IPS-NIHi11 (cell line): Measurements from ENCODE around the gene ADAMTS18.

ENCODE experiments used
- DNase-seq: peaks from one replicate; pipeline ENCODE4 v3.0.0; 2012; ENCODE audit warnings: mixed read lengths, low spot score

The ADAMTS18 gene

GRCh38 chr16:77393955-77394354 lies 40.9 kb downstream of the ADAMTS18 start:
- no peak for DNase-seq

- DNase-seq: peak; percentile 38
Observed at GRCh38 chr16:77387815-77388209, 47.0 kb downstream of the ADAMTS18 start.

GRCh38 chr16:77386831-77387814 lies 47.7 kb downstream of the ADAMTS18 start:
- no peak for DNase-seq

- DNase-seq: no peak
Observed at GRCh38 chr16:77385481-77385880, 49.4 kb downstream of the ADAMTS18 start.

- no peak for DNase-seq
Observed at GRCh38 chr16:77383606-77384187, 51.1 kb downstream of the ADAMTS18 start.

- DNase-seq: peak; percentile 34
Observed at GRCh38 chr16:77376358-77376757, 58.5 kb downstream of the ADAMTS18 start.

GRCh38 chr16:77375396-77375795 lies 59.4 kb downstream of the ADAMTS18 start:
- no peak for DNase-seq

GRCh38 chr16:77374384-77374783 lies 60.5 kb downstream of the ADAMTS18 start:
- DNase-seq: peak; percentile 46

- DNase-seq: no peak
Observed at GRCh38 chr16:77373726-77374125, 61.1 kb downstream of the ADAMTS18 start.

GRCh38 chr16:77364770-77365169 lies 70.1 kb downstream of the ADAMTS18 start:
- DNase-seq: no peak

GRCh38 chr16:77359065-77359502 lies 75.8 kb downstream of the ADAMTS18 start:
- no peak for DNase-seq

- no peak for DNase-seq
Observed at GRCh38 chr16:77353587-77354263, 81.1 kb downstream of the ADAMTS18 start.

GRCh38 chr16:77344341-77344740 lies 90.5 kb downstream of the ADAMTS18 start:
- DNase-seq: no peak

- DNase-seq: peak; percentile 23
Observed at GRCh38 chr16:77336637-77337036, 98.2 kb downstream of the ADAMTS18 start.

- peak; percentile 9 for DNase-seq
Observed at GRCh38 chr16:77335652-77336234, 99.1 kb downstream of the ADAMTS18 start.

GRCh38 chr16:77332792-77333191 lies 102.0 kb downstream of the ADAMTS18 start:
- DNase-seq: no peak

- DNase-seq: no peak
Observed at GRCh38 chr16:77331802-77332586, 102.8 kb downstream of the ADAMTS18 start.

- DNase-seq: no peak
Observed at GRCh38 chr16:77331043-77331442, 103.8 kb downstream of the ADAMTS18 start.

GRCh38 chr16:77330332-77331042 lies 104.3 kb downstream of the ADAMTS18 start:
- peak; percentile 23 for DNase-seq

- DNase-seq: no peak
Observed at GRCh38 chr16:77328768-77329167, 106.1 kb downstream of the ADAMTS18 start.

- DNase-seq: no peak
Observed at GRCh38 chr16:77328274-77328673, 106.6 kb downstream of the ADAMTS18 start.
